Lung (tissue), 12 donors: ENCODE measurements around the gene BPIFB2. TPM values are rescaled to one million over a fixed set of nuclear protein-coding genes. Genes with fewer than 3 reads are reported as not detected.

Experiments
- ATAC-seq: fragments of 200-7000 bp; cut with Tn5 transposase; one replicate; pipeline ENCODE4 v1.9.1; 2020; ENCODE audit warnings: moderate number of reproducible peaks; ENCODE audit not compliant: insufficient read depth, low FRiP score
- DNase-seq, 3 donors: peaks; one replicate each; pipeline ENCODE4 v3.0.0-alpha.2; 2013 to 2017
- H3K27ac ChIP-seq, 2 donors: one replicate each; pipeline ENCODE4 v1.5.1; 2013; ENCODE audit warnings: mild to moderate bottlenecking in 2 of 2, moderate library complexity in 2 of 2, control low read depth in 1 of 2, inconsistent platforms in 1 of 2, low read depth in 1 of 2, low read length in 1 of 2
- H3K27me3 ChIP-seq, 3 donors: one replicate each; pipeline ENCODE4 v1.5.1; 2013; ENCODE audit warnings: low read length in 2 of 3; ENCODE audit not compliant: control insufficient read depth in 3 of 3, insufficient read depth in 3 of 3
- H3K36me3 ChIP-seq, 4 donors: one replicate each; pipeline ENCODE4 v1.5.1; 2013; ENCODE audit warnings: low read length in 4 of 4, mild to moderate bottlenecking in 1 of 4, moderate library complexity in 1 of 4; ENCODE audit not compliant: control insufficient read depth in 4 of 4, insufficient read depth in 4 of 4
- H3K4me1 ChIP-seq, 5 donors: one replicate each; pipeline ENCODE4 v1.5.1; 2013; ENCODE audit warnings: low read length in 5 of 5, mild to moderate bottlenecking in 2 of 5, moderate library complexity in 1 of 5; ENCODE audit not compliant: control insufficient read depth in 5 of 5, insufficient read depth in 5 of 5
- H3K4me3 ChIP-seq: one replicate; pipeline ENCODE4 v1.5.1; 2013; ENCODE audit warnings: mild to moderate bottlenecking, control low read depth, moderate library complexity
- H3K9ac ChIP-seq, 2 donors: one replicate each; pipeline ENCODE4 v1.5.1; 2013; ENCODE audit warnings: low read length in 2 of 2, control low read depth in 1 of 2; ENCODE audit not compliant: insufficient read depth in 1 of 2
- H3K9me3 ChIP-seq, 4 donors: one replicate each; pipeline ENCODE4 v1.5.1; 2013; ENCODE audit warnings: low read length in 3 of 4, mild to moderate bottlenecking in 1 of 4, moderate library complexity in 1 of 4; ENCODE audit not compliant: control insufficient read depth in 4 of 4, insufficient read depth in 3 of 4
- WGBS, 2 donors: extraction: QIAGEN DNeasy Blood & Tissue Kit; methylation state at CpG; one replicate each; pipeline ENCODE4 v1.1.7; 2013; 5-methylcytosine and 5-hydroxymethylcytosine counted together
- polyA plus RNA-seq, 2 donors: library from polyadenylated mRNA; stranded (reverse); fragments of 200-250 nt; gene quantifications; one replicate each; pipeline ENCODE4 v1.2.1, GENCODE V29; 2013
- total RNA-seq, 2 donors: library from RNA; depleted of rRNA in 1 of 2; stranded (reverse); fragments of >200 nt in 1 of 2; gene quantifications; one replicate each; pipeline ENCODE4 v1.2.1, GENCODE V29; 2014 to 2021
- TF ChIP-seq, protein P1 (sequence below): IDR thresholded peaks from 2 replicates; pipeline ENCODE4 v1.5.1; 2012; ENCODE audit warnings: mild to moderate bottlenecking; ENCODE audit errors: control extremely low read depth, extremely low read depth
- donor health status: control.
- donor health status: control.
- donor health status: Bipolar disorder and iron deficiency.
- donor health status: healthy.
- donor health status: DM: yes; HTN: yes; CAD: no.

The BPIFB2 gene
- total and polyA plus RNA-seq, 4 donors = 0.41 to 3.0 (median 1.6) TPM

DNA sequence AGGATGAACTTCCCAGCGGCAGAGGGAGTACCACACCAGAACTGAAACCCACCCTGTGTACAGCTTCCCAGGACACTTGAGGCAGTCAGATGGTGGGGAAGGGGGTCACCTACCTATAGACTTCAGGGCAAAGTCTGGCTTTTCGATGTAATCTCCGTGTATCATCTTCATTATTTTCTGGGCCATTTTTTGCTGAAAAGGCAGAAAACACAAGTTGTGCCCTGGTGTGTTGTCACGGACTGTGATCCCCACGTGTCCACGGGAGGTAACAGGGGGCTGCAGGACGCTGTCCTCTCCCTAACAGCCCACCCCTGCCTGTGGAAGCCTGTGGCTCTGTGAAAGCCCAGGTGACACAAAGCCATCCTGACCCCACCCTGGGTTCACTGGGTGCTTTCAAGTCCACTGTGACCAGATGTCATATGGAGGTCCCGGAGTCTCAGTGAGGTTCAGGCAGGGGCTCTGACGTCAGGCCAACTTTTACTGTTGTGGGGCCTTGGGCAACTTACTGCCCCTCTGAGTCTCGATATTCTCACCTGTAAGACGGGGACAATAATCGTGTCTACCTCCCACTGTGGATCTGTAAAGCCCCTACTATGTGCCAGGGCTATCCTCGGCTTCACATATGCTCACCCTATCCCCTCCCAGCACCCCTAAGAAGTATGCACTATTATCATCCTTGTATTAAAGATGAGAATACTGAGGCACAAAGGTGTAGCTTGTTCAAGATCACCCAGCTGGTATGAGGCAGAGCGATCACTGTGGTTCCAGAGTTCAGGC is 17.8 kb upstream of the BPIFB2 start:
- no peak overlapping the region for H3K4me3 ChIP-seq
- peaks cover 0 to 2% (median 0%) of the 10 kb centered on the region in 5 donors for H3K4me1 ChIP-seq
- no peaks in the 10 kb centered on the region for H3K9me3 ChIP-seq
- TF ChIP-seq, protein P1, sequence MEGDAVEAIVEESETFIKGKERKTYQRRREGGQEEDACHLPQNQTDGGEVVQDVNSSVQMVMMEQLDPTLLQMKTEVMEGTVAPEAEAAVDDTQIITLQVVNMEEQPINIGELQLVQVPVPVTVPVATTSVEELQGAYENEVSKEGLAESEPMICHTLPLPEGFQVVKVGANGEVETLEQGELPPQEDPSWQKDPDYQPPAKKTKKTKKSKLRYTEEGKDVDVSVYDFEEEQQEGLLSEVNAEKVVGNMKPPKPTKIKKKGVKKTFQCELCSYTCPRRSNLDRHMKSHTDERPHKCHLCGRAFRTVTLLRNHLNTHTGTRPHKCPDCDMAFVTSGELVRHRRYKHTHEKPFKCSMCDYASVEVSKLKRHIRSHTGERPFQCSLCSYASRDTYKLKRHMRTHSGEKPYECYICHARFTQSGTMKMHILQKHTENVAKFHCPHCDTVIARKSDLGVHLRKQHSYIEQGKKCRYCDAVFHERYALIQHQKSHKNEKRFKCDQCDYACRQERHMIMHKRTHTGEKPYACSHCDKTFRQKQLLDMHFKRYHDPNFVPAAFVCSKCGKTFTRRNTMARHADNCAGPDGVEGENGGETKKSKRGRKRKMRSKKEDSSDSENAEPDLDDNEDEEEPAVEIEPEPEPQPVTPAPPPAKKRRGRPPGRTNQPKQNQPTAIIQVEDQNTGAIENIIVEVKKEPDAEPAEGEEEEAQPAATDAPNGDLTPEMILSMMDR = no peak
- 84 to 93% methylated on average over 14 of the region's 14 CpGs for WGBS, 2 donors
- DNase-seq (no peak), ATAC-seq (no peak)
- peaks cover 0 to 3% (median 0%) of the 10 kb centered on the region in 3 donors for H3K27me3 ChIP-seq
- H3K9ac ChIP-seq = no peak overlapping the region
- H3K27ac ChIP-seq = no peak overlapping the region
- H3K36me3 ChIP-seq = no peaks in the 10 kb centered on the region

GRCh38 chr20:32990426-32990825 is 17.1 kb upstream of the BPIFB2 start:
- no peak for ATAC-seq
- Histone ChIP-seq H3K9me3 (no peaks in the 10 kb centered on the region), H3K4me1 (peaks cover 0 to 2% (median 0%) of the 10 kb centered on the region in 5 donors), H3K4me3 (no peak overlapping the region), H3K36me3 (no peaks in the 10 kb centered on the region), H3K9ac (no peak overlapping the region), H3K27ac (no peak overlapping the region), H3K27me3 (peaks cover 0 to 3% (median 0%) of the 10 kb centered on the region in 3 donors)
- TF ChIP-seq, protein P1 = no peak
- WGBS, 2 donors = 76 to 87% methylated on average over 3 of the region's 3 CpGs
- no peak for DNase-seq

- Histone ChIP-seq H3K27me3 (no peaks in the 10 kb centered on the region), H3K27ac (no peak overlapping the region), H3K4me1 (peaks cover 0 to 2% (median 0%) of the 10 kb centered on the region in 5 donors), H3K36me3 (no peaks in the 10 kb centered on the region), H3K4me3 (no peak overlapping the region), H3K9ac (no peak overlapping the region), H3K9me3 (no peaks in the 10 kb centered on the region)
- ATAC-seq (no peak), DNase-seq (no peak)
- WGBS, 2 donors = 47 to 48% methylated on average over 3 of the region's 3 CpGs
- TF ChIP-seq, protein P1 = no peak
Measured at GRCh38 chr20:32991383-32991782, 16.1 kb upstream of the BPIFB2 start.
